GM21390 (cell line): ENCODE results near the gene ITM2C.

Experiments used
- ATAC-seq: cut with Tn5 transposase; IDR thresholded peaks from one replicate; pipeline ENCODE4 v1.9.1; 2021; ENCODE audit not compliant: unreplicated experiment

ITM2C gene

GRCh38 chr2:230872151-230872967 lies 7.6 kb downstream of the ITM2C start:
- peak; percentile 3 for ATAC-seq

GRCh38 chr2:230872968-230873660 lies 8.4 kb downstream of the ITM2C start:
- peak; percentile 67 for ATAC-seq

GRCh38 chr2:230873661-230874401 lies 9.1 kb downstream of the ITM2C start:
- peak; percentile 71 for ATAC-seq

GRCh38 chr2:230874456-230874855 lies 9.7 kb downstream of the ITM2C start:
- no peak for ATAC-seq

GRCh38 chr2:230874876-230875275 lies 10.1 kb downstream of the ITM2C start:
- ATAC-seq, result no peak

- ATAC-seq, result no peak
Measured at GRCh38 chr2:230875347-230876315, 10.9 kb downstream of the ITM2C start.

GRCh38 chr2:230877116-230877758 lies 12.5 kb downstream of the ITM2C start:
- ATAC-seq, result no peak

- no peak for ATAC-seq
Measured at GRCh38 chr2:230877759-230878598, 13.2 kb downstream of the ITM2C start.

GRCh38 chr2:230878599-230879188 lies 14.0 kb downstream of the ITM2C start:
- no peak for ATAC-seq

- ATAC-seq, result no peak
Measured at GRCh38 chr2:230879271-230879882, 14.6 kb downstream of the ITM2C start.

GRCh38 chr2:230879891-230880290 lies 15.1 kb downstream of the ITM2C start:
- ATAC-seq, result no peak

- ATAC-seq, result no peak
Measured at GRCh38 chr2:230881840-230882239, 17.1 kb downstream of the ITM2C start.

- ATAC-seq, result no peak
Measured at GRCh38 chr2:230885463-230886130, 20.9 kb downstream of the ITM2C start.

GRCh38 chr2:230886206-230886605 lies 21.5 kb downstream of the ITM2C start:
- ATAC-seq, result no peak

GRCh38 chr2:230886671-230887071 lies 21.9 kb downstream of the ITM2C start:
- no peak for ATAC-seq

GRCh38 chr2:230887342-230887741 lies 22.6 kb downstream of the ITM2C start:
- ATAC-seq, result no peak

GRCh38 chr2:230888824-230889400 lies 24.2 kb downstream of the ITM2C start:
- ATAC-seq, result no peak
